HCT116 (cell line): ENCODE data around the gene LRRC2. TPM values are rescaled to one million over a fixed set of nuclear protein-coding genes. Genes with fewer than 3 reads are reported as not detected.

Experiments
- ATAC-seq: fragments of 200-7000 bp; cut with Tn5 transposase; 2 replicates; pipeline ENCODE4 v1.9.1; 2020; ENCODE audit warnings: mild to moderate bottlenecking, moderate library complexity
- BruUV-seq: library from RNA; stranded (reverse); fragments of 400-500 nt; replicated peaks from 2 replicates; lab custom pipeline; 2021; lab: Mats Ljungman, UMichigan
- CTCF ChIA-PET: fragments of 300-600 bp; sonication (Branson Sonifier 250); formaldehyde crosslinking; loops from one replicate; lab custom pipeline; 2021; ENCODE audit warnings: antibody characterized with exemption; lab: Charles Lee
- POLR2A ChIA-PET: fragments of 300-600, 350-600 bp; sonication (Branson Sonifier 250); formaldehyde crosslinking; loops from one replicate; lab custom pipeline; 2021; ENCODE audit warnings: antibody characterized with exemption; lab: Charles Lee
- RAD21 ChIA-PET, 2 experiments: fragments of 300-600 bp; sonication (Branson Sonifier 250); formaldehyde crosslinking; loops; one replicate each; lab custom pipeline; 2023; ENCODE audit warnings: low total read pairs in 2 of 2; ENCODE audit not compliant: uncharacterized antibody in 2 of 2, unreplicated experiment in 2 of 2, low non-redundant PET in 1 of 2; lab: Charles Lee
- DNase-seq: peaks from one replicate; pipeline ENCODE4 v3.0.0-alpha.2; 2010; ENCODE audit warnings: low read depth, low spot score
- H2AFZ ChIP-seq: fragments of 200-600 bp; shearing (Covaris generic), sonication (generic); 2 replicates; pipeline ENCODE4 v1.6.1; 2017; ENCODE audit warnings: low read depth, mixed run types, mixed read lengths, antibody characterized with exemption, low read length; ENCODE audit not compliant: poor library complexity, severe bottlenecking
- H3K27ac ChIP-seq: 2 replicates; pipeline ENCODE4 v1.5.1; 2012; ENCODE audit warnings: low read depth, low read length
- H3K27me3 ChIP-seq: fragments of 200-600 bp; sonication (generic); 2 replicates; pipeline ENCODE4 v1.6.1; 2016; ENCODE audit warnings: mixed run types, low read length, mixed read lengths; ENCODE audit not compliant: insufficient read depth
- H3K36me3 ChIP-seq, 2 experiments: fragments of 200-500 bp in 1 of 2; fragments of 200-600 bp in 1 of 2; sonication (Bioruptor generic) in 1 of 2; sonication (generic) in 1 of 2; 2 replicates each; pipeline versions ENCODE4 v1.5.1 to v1.6.1; 2014 to 2016; ENCODE audit warnings: low read length in 2 of 2, inconsistent platforms in 1 of 2, mixed read lengths in 1 of 2, mixed run types in 1 of 2; ENCODE audit not compliant: insufficient read depth in 2 of 2, control insufficient read depth in 1 of 2
- H3K4me1 ChIP-seq, 2 experiments: fragments of 200-600 bp in 1 of 2; sonication (generic) in 1 of 2; 2 replicates each; pipeline versions ENCODE4 v1.5.1 to v1.6.1; 2012 to 2017; ENCODE audit warnings: low read length in 2 of 2, inconsistent platforms in 1 of 2, mild to moderate bottlenecking in 1 of 2, mixed read lengths in 1 of 2, mixed run types in 1 of 2, moderate library complexity in 1 of 2; ENCODE audit not compliant: insufficient read depth in 2 of 2, control insufficient read depth in 1 of 2
- H3K4me2 ChIP-seq: fragments of 200-600 bp; sonication (generic); 2 replicates; pipeline ENCODE4 v1.6.1; 2017; ENCODE audit warnings: mixed run types, low read length, mixed read lengths
- H3K4me3 ChIP-seq, 2 experiments: fragments of 200-600 bp in 1 of 2; sonication (generic) in 1 of 2; replicated peaks in 1 of 2; 2 replicates each; pipeline ENCODE4 v1.5.1; 2011 to 2016; ENCODE audit warnings: low read length in 2 of 2, control low read depth in 1 of 2, low read depth in 1 of 2, mild to moderate bottlenecking in 1 of 2, mixed read lengths in 1 of 2, mixed run types in 1 of 2
- H3K79me2 ChIP-seq: fragments of 200-600 bp; sonication (generic); 2 replicates; pipeline ENCODE4 v1.6.1; 2017; ENCODE audit warnings: mild to moderate bottlenecking, mixed run types, low read length, moderate library complexity, mixed read lengths; ENCODE audit not compliant: insufficient read depth
- H3K9ac ChIP-seq: fragments of 200-600 bp; sonication (generic); 2 replicates; pipeline ENCODE4 v1.6.1; 2016; ENCODE audit warnings: low read length, mixed read lengths
- H3K9me2 ChIP-seq: fragments of 200-600 bp; sonication (generic), shearing (Covaris generic); 2 replicates; pipeline ENCODE4 v1.6.1; 2017; ENCODE audit warnings: mixed run types, mild to moderate bottlenecking, moderate library complexity; ENCODE audit not compliant: insufficient read depth
- H3K9me3 ChIP-seq, 2 experiments: fragments of 200-500 bp in 1 of 2; fragments of 200-600 bp in 1 of 2; sonication (Bioruptor generic) in 1 of 2; sonication (generic) in 1 of 2; 2 replicates each; pipeline ENCODE4 v1.6.1; 2014 to 2017; ENCODE audit warnings: low read length in 2 of 2, mixed read lengths in 2 of 2, inconsistent platforms in 1 of 2, low read depth in 1 of 2, mild to moderate bottlenecking in 1 of 2, mixed run types in 1 of 2, moderate library complexity in 1 of 2; ENCODE audit not compliant: control insufficient read depth in 1 of 2, insufficient read depth in 1 of 2
- H4K20me1 ChIP-seq: fragments of 200-600 bp; sonication (generic), shearing (Covaris generic); 2 replicates; pipeline ENCODE4 v1.6.1; 2017; ENCODE audit warnings: mixed run types, mild to moderate bottlenecking, moderate library complexity; ENCODE audit not compliant: insufficient read depth
- CEBPB ChIP-seq: IDR thresholded peaks from 2 replicates; pipeline ENCODE4 v1.6.1; 2012; ENCODE audit warnings: low read depth
- EGR1 ChIP-seq: IDR thresholded peaks from 2 replicates; pipeline ENCODE4 v1.6.1; 2012; ENCODE audit warnings: low read depth
- ELF1 ChIP-seq: IDR thresholded peaks from 2 replicates; pipeline ENCODE4 v1.6.1; 2012; ENCODE audit warnings: low read depth, borderline replicate concordance
- EZH2 ChIP-seq: fragments of 200-600 bp; sonication (generic); IDR thresholded peaks from 2 replicates; pipeline ENCODE4 v1.6.1; 2017; ENCODE audit warnings: antibody characterized with exemption, mixed run types
- EZH2phosphoT487 ChIP-seq: fragments of 200-600 bp; IDR thresholded peaks from 2 replicates; pipeline ENCODE4 v1.6.1; 2018; ENCODE audit warnings: antibody characterized with exemption, borderline replicate concordance
- POLR2AphosphoS5 ChIP-seq: IDR thresholded peaks from 2 replicates; pipeline ENCODE4 v1.6.1; 2011; ENCODE audit warnings: mild to moderate bottlenecking, low read depth, low read length, moderate library complexity
- SIN3A ChIP-seq: IDR thresholded peaks from 2 replicates; pipeline ENCODE4 v1.6.1; 2012; ENCODE audit warnings: low read depth
- SP1 ChIP-seq: IDR thresholded peaks from 2 replicates; pipeline ENCODE4 v1.6.1; 2012; ENCODE audit warnings: low read depth
- SRF ChIP-seq: IDR thresholded peaks from 2 replicates; pipeline ENCODE4 v1.6.1; 2012; ENCODE audit warnings: low read depth
- TCF7L2 ChIP-seq: IDR thresholded peaks from 2 replicates; pipeline ENCODE4 v1.7.0; 2011; ENCODE audit warnings: borderline replicate concordance, inconsistent platforms; ENCODE audit not compliant: insufficient read depth, insufficient read length; ENCODE audit errors: extremely low read depth
- ZFX ChIP-seq: fragments of 450-650 bp; IDR thresholded peaks from 2 replicates; pipeline ENCODE4 v1.6.1; 2017
- ZNF274 ChIP-seq: fragments of 200-500 bp; sonication (Bioruptor generic); IDR thresholded peaks from 2 replicates; pipeline ENCODE4 v1.6.1; 2014; ENCODE audit warnings: mild to moderate bottlenecking, low read depth, low read length, inconsistent platforms
- intact Hi-C: fragments of 100-400 bp; cut with micrococcal nuclease; formaldehyde crosslinking; loops from 2 replicates; pipeline ENCODE4 v1.10.0; 2022
- total RNA-seq: library from RNA; stranded (reverse); gene quantifications from one replicate; pipeline ENCODE4 v1.2.1, GENCODE V29; 2021; ENCODE audit not compliant: unreplicated experiment
- TF ChIP-seq, protein P1 (sequence below): IDR thresholded peaks from 2 replicates; pipeline ENCODE4 v1.6.1; 2012
- TF ChIP-seq, protein P2 (sequence below): IDR thresholded peaks from 2 replicates; pipeline ENCODE4 v1.6.1; 2011; ENCODE audit warnings: mild to moderate bottlenecking, low read length, moderate library complexity; ENCODE audit not compliant: insufficient replicate concordance; ENCODE audit errors: extremely low read depth
- TF ChIP-seq, protein P3 (sequence below), 3 experiments: fragments of 200-600 bp in 1 of 3; sonication (generic) in 1 of 3; IDR thresholded peaks in 2 of 3; conservative IDR thresholded peaks in 1 of 3; 2 replicates each; pipeline ENCODE4 v1.5.1; 2012 to 2017; ENCODE audit warnings: low read depth in 2 of 3, low read length in 2 of 3, antibody characterized with exemption in 1 of 3, borderline replicate concordance in 1 of 3, control low read depth in 1 of 3, mild to moderate bottlenecking in 1 of 3, mixed read lengths in 1 of 3, mixed run types in 1 of 3, moderate library complexity in 1 of 3; ENCODE audit not compliant: insufficient read depth in 1 of 3

The LRRC2 gene
- total RNA-seq, 1 experiment from 2014 or later: not detected

DNA sequence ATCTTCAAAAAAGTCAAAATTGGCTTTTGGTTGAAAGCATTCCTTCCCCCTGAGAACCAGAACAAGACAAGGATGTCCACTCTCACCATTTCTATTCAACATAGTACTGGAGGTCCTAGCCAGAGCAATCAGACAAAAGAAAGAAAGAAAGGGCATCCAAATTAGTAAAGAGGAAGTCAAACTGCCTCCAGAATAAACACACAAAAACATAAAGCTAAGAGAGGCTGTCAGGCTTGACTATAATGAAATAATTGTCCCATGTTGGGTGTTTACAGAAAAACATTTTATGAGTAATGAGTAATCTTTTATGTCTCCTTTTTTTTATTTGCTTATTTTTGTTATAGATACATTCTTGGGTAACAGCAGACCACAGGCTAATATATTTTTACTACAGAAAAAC lies 27.9 kb upstream of the LRRC2 start:
- Histone ChIP-seq H3K9ac (no peak overlapping the region), H3K4me2 (no peak overlapping the region), H3K4me1 (no peaks in the 10 kb centered on the region), H3K36me3 (no peaks in the 10 kb centered on the region), H4K20me1 (no peaks in the 10 kb centered on the region), H3K9me3 (no peaks in the 10 kb centered on the region), H3K9me2 (no peaks in the 10 kb centered on the region), H3K27me3 (no peaks in the 10 kb centered on the region), H3K79me2 (no peaks in the 10 kb centered on the region), H3K4me3 (no peak overlapping the region), H2AFZ (no peak overlapping the region), H3K27ac (no peak overlapping the region)
- no peak for DNase-seq
- intact Hi-C loops: no loop called here
- POLR2A ChIA-PET: no interaction called here
- TF ChIP-seq SIN3A (no peak), SP1 (no peak), CEBPB (no peak), ZNF274 (no peak), EZH2phosphoT487 (no peak), EGR1 (no peak), EZH2 (no peak), TCF7L2 (no peak), ELF1 (no peak), POLR2AphosphoS5 (no peak), ZFX (no peak), SRF (no peak)
- TF ChIP-seq, protein P1, sequence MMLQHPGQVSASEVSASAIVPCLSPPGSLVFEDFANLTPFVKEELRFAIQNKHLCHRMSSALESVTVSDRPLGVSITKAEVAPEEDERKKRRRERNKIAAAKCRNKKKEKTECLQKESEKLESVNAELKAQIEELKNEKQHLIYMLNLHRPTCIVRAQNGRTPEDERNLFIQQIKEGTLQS: no peak
- TF ChIP-seq, protein P2, sequence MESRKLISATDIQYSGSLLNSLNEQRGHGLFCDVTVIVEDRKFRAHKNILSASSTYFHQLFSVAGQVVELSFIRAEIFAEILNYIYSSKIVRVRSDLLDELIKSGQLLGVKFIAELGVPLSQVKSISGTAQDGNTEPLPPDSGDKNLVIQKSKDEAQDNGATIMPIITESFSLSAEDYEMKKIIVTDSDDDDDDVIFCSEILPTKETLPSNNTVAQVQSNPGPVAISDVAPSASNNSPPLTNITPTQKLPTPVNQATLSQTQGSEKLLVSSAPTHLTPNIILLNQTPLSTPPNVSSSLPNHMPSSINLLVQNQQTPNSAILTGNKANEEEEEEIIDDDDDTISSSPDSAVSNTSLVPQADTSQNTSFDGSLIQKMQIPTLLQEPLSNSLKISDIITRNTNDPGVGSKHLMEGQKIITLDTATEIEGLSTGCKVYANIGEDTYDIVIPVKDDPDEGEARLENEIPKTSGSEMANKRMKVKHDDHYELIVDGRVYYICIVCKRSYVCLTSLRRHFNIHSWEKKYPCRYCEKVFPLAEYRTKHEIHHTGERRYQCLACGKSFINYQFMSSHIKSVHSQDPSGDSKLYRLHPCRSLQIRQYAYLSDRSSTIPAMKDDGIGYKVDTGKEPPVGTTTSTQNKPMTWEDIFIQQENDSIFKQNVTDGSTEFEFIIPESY: no peak
- TF ChIP-seq, protein P3, sequence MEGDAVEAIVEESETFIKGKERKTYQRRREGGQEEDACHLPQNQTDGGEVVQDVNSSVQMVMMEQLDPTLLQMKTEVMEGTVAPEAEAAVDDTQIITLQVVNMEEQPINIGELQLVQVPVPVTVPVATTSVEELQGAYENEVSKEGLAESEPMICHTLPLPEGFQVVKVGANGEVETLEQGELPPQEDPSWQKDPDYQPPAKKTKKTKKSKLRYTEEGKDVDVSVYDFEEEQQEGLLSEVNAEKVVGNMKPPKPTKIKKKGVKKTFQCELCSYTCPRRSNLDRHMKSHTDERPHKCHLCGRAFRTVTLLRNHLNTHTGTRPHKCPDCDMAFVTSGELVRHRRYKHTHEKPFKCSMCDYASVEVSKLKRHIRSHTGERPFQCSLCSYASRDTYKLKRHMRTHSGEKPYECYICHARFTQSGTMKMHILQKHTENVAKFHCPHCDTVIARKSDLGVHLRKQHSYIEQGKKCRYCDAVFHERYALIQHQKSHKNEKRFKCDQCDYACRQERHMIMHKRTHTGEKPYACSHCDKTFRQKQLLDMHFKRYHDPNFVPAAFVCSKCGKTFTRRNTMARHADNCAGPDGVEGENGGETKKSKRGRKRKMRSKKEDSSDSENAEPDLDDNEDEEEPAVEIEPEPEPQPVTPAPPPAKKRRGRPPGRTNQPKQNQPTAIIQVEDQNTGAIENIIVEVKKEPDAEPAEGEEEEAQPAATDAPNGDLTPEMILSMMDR (IDR thresholded peaks at IDR 0.05 in 2 of 3, conservative IDR thresholded peaks at IDR 0.05 in 1 of 3; ENCODE audit: borderline replicate concordance in 1 of 3, insufficient read depth in 1 of 3, low read depth in 2 of 3, low read length in 2 of 3): no peak
- no peak for ATAC-seq
- CTCF ChIA-PET: interaction anchor here (0.8 to 1.3 kb wide), 3 partner anchors 34 to 144 kb away, joined by 3 read pairs; no protein-coding TSS in a partner anchor
- BruUV-seq: no TSS peak
- RAD21 ChIA-PET: no interaction called here
